ENCODE measurements around the gene GRK3. TPM values are rescaled to one million over a fixed set of nuclear protein-coding genes. Genes with fewer than 3 reads are reported as not detected.
"Not testable (repeated sequence)": the region's sequence is repeated elsewhere in the genome, so short reads cannot be mapped to it uniquely, and the experiment has no call there.

GRK3 gene
- 10 to 100 TPM; 26.3 to 33.9 TPM for total RNA-seq
- 10 to 100 TPM; 18.4 to 26.1 (median 22.7) TPM for polyA plus RNA-seq (ENCODE audit: insufficient read length in 6 of 6)
- long read RNA-seq, donor 1, full-length matches to known transcripts, result 4 of 4 reads
- long read RNA-seq, donor 1, partial matches to known transcripts, result 0 of 4 reads
- long read RNA-seq, donor 1, other reads (novel, unspliced or antisense), result 0 of 4 reads
- long read RNA-seq, donor 2, result 0 reads
- long read RNA-seq, donor 3, result 0 reads
- long read RNA-seq, donor 4, partial matches to known transcripts, result 0 of 1 reads
- long read RNA-seq, donor 4, other reads (novel, unspliced or antisense), result 1 of 1 reads
- long read RNA-seq, donor 5, full-length matches to known transcripts, result 1 of 1 reads
- long read RNA-seq, donor 5, partial matches to known transcripts, result 0 of 1 reads
- long read RNA-seq, donor 5, other reads (novel, unspliced or antisense), result 0 of 1 reads
- long read RNA-seq, donor 6, full-length matches to known transcripts, result 2 of 2 reads
- long read RNA-seq, donor 6, partial matches to known transcripts, result 0 of 2 reads
- long read RNA-seq, donor 6, other reads (novel, unspliced or antisense), result 0 of 2 reads
- long read RNA-seq, donor 7, full-length matches to known transcripts, result 1 of 18 reads
- long read RNA-seq, donor 7, partial matches to known transcripts, result 17 of 18 reads
- long read RNA-seq, donor 7, other reads (novel, unspliced or antisense), result 0 of 18 reads
- long read RNA-seq, donor 8, full-length matches to known transcripts, result 4 of 15 reads
- long read RNA-seq, donor 8, partial matches to known transcripts, result 11 of 15 reads
- long read RNA-seq, donor 8, other reads (novel, unspliced or antisense), result 0 of 15 reads
- long read RNA-seq, donor 9, result 0 reads
- long read RNA-seq, donor 10, result 0 reads
- long read RNA-seq, donor 11, result 0 reads
- long read RNA-seq, donor 12, full-length matches to known transcripts, result 2 of 2 reads
- long read RNA-seq, donor 12, partial matches to known transcripts, result 0 of 2 reads
- long read RNA-seq, donor 12, other reads (novel, unspliced or antisense), result 0 of 2 reads

GRCh38 chr22:25564320-25564978 lies at the start of gene GRK3:
Gene GRK3 (plus strand): TSS chr22:25564675. CDS start chr22:25565041, 366 bp downstream.
- Histone ChIP-seq H3K27ac (peak within 1 kb of the TSS; percentile 72 to 82), H3K36me3 (no peaks in the 10 kb centered on the region), H3K27me3 (peaks cover 0 to 4% of the 10 kb centered on the region in 2 donors), H3K4me3 (peak within 1 kb of the TSS; percentile 79 to 87), H3K4me1 (peaks cover 16 to 63% of the 10 kb centered on the region in 2 donors), H3K9me3 (no peaks in the 10 kb centered on the region)
- TF ChIP-seq CTCF (IDR thresholded peaks at IDR 0.05), result no peak
- ATAC-seq, result peak; percentile 89
- DNase-seq, result peak; percentile 84 to 93 (median 89)
- intact Hi-C loops (cut with DNase I), result no loop called here

- no peak for DNase-seq
- H3K9me3 ChIP-seq, result peaks cover 0 to 2% of the 10 kb centered on the region in 2 donors
- no peaks in the 10 kb centered on the region for H3K4me1 ChIP-seq
- intact Hi-C loops (cut with DNase I), result no loop called here
- no peaks in the 10 kb centered on the region for H3K27me3 ChIP-seq
- no peak overlapping the region for H3K27ac ChIP-seq
- H3K36me3 ChIP-seq, result peaks cover 0 to 5% of the 10 kb centered on the region in 2 donors
- no peak for ATAC-seq
- no peak overlapping the region for H3K4me3 ChIP-seq
- no peak for TF ChIP-seq CTCF (IDR thresholded peaks at IDR 0.05)
Measured at GRCh38 chr22:25518000-25518663, 46.3 kb upstream of the GRK3 start.

DNA sequence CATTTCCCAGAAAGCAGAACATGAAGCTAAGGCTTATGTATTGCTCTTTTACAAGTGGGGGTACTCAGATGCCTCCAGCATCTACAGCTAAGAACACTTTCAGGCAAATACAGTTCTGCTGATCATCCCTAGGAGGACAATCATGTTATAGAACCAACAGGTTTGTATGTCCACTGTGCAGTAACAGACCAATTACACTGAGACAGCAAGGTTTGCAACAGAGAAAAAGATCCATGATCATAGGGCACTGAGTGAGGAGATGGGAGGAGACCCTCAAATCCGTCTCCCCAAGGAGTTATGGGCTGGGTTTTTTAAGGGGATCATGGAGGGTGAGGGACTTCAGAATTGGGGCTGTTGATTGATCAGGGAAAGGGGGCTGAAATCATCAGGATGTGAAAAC lies 39.1 kb upstream of the GRK3 start:
- Histone ChIP-seq H3K9me3 (peaks cover 0 to 12% of the 10 kb centered on the region in 2 donors), H3K27me3 (no peaks in the 10 kb centered on the region), H3K4me3 (no peak overlapping the region), H3K4me1 (no peaks in the 10 kb centered on the region), H3K36me3 (peaks cover 0 to 5% of the 10 kb centered on the region in 2 donors), H3K27ac (no peak overlapping the region)
- ATAC-seq (no peak), DNase-seq (no peak)
- intact Hi-C loops (cut with DNase I), result no loop called here
- no peak for TF ChIP-seq CTCF (IDR thresholded peaks at IDR 0.05)

GRCh38 chr22:25525804-25526584 lies 38.5 kb upstream of the GRK3 start:
- H3K36me3 ChIP-seq; H3K27me3 ChIP-seq; intact Hi-C loops (cut with DNase I); H3K4me1 ChIP-seq; H3K4me3 ChIP-seq; H3K27ac ChIP-seq; DNase-seq; ATAC-seq: not testable (repeated sequence)
- H3K9me3 ChIP-seq, result peaks cover 0 to 12% of the 10 kb centered on the region in 2 donors

DNA sequence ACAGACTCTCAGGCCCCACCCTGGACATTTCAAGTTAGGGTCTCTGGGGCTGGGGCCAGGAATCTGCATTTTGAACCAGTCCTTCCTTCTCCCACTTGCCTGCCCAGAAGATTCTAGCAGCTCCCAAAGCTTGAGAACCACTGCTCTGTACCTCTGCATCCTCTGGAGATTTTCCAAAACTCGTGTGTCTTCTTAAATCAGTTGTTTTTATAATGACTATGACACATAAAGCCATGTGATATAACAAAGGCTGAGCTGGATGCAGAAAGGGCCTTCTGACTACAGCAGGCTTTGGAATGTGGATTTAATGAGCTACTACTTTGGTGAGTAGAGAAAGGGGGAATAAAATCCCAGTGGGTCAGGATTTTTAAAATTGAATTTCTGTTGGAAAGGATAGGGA lies 37.5 kb upstream of the GRK3 start:
- intact Hi-C loops (cut with DNase I); H3K27ac ChIP-seq; H3K4me1 ChIP-seq; DNase-seq; H3K36me3 ChIP-seq; ATAC-seq; H3K27me3 ChIP-seq; H3K4me3 ChIP-seq; H3K9me3 ChIP-seq: not testable (repeated sequence)

DNA sequence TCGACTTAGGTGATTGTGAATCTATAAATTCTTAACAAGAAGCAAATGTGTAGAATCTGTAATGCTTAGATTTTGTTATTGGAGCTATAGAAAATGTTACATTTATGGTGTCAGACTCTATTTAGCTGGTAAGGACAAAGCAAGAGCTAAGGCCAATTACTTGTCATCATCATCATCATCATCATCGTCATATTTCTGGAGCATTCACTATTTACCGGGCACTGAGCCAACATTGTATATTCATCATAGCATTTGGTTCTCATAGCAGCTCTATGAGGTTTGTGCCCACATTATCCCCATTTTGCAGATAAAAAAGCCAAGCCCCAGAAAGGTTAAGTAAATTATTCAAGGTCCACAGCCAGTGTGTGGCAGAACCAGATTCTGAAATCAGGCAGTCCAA lies 36.4 kb upstream of the GRK3 start:
- H3K4me3 ChIP-seq; H3K4me1 ChIP-seq; H3K9me3 ChIP-seq; H3K27ac ChIP-seq; ATAC-seq; H3K27me3 ChIP-seq; H3K36me3 ChIP-seq; DNase-seq; intact Hi-C loops (cut with DNase I): not testable (repeated sequence)

DNA sequence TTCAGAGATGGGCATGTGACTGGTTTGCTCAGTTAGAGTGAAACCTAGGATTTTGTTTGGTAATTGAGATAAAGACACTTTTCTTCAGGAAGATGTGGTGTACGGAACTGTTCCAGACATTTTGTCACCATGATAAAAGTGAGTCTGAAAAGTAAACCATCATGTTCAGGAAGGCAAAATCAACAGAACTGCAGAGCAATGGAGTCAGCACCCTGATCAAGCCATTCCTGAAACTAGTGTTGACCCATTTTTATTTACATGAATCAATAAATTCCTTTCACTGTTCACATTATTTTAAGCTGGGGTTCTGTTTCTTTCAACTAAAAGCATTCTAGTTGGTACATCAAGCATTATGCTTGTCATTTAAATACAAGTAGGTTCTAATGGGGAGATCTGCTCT lies 35.4 kb upstream of the GRK3 start:
- not testable (repeated sequence) for DNase-seq, H3K9me3 ChIP-seq

DNA sequence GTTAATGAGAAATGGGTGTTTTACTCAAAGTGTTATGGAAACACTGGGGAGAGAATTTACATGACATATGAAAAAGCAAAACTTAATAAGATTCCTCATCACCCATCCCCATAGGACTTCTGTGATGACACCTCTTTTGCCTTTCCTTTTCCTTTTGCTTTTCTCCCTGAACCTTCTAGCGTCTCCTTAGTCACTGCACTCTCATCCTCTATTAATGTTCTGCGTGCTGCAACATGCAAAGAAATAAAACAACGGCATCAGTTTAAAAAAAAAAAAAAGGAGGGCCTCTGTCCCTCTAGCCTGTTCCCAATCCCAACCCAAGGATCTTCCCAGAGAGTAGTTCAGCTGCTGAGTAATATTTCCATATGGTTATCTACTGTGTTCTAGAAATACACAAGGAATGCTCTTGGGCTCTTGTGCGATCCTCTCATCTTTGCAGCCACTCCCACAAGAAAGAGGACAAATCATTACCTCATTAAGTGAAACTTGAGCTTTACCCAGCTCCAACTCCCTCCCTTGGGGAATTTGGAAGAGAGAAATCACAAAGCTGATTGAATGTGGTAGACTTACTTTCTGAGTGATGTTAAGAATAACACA lies 34.8 kb upstream of the GRK3 start:
- intact Hi-C loops (cut with DNase I); ATAC-seq; H3K4me1 ChIP-seq: not testable (repeated sequence)

More for the DNA sequence above, 35.4 kb upstream of the GRK3 start:
- H3K27ac ChIP-seq; H3K4me3 ChIP-seq; intact Hi-C loops (cut with DNase I); H3K4me1 ChIP-seq; H3K36me3 ChIP-seq; H3K27me3 ChIP-seq; ATAC-seq: not testable (repeated sequence)

More for the DNA sequence above, 34.8 kb upstream of the GRK3 start:
- H3K36me3 ChIP-seq, H3K4me3 ChIP-seq, H3K27ac ChIP-seq, H3K9me3 ChIP-seq, H3K27me3 ChIP-seq, DNase-seq: not testable (repeated sequence)
